Measurements from ENCODE around the gene ZACN.

The ZACN gene

DNA sequence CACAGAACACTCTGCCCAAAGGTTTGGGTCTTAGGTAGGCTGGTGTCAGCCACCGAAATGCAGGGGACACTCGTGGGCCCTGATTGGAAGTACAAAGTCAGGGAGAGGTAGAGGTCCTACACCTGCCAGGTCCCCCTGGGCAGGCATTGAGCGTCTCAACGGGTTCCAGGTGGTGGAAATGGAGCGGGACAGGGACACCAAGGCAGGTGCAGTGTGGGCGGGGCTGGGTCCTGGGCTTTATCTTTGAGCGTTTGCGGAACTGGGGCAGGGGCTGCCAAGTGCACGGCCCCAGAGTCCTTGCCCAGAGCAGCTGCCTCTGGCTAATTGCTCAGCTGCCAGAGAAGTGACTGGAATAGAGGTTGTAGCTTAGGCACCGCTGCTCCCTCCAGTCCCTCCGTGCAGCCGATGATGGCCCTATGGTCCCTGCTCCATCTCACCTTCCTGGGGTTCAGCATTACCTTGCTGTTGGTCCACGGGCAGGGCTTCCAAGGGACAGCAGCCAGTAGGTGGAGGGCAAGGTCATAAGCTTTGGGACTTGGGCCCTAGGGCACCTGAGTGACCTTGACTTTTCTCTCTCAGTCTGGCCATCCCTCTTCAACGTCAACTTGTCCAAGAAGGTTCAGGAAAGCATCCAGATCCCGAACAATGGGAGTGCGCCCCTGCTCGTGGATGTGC, at the start of gene ZACN:
Gene ZACN, plus strand, starts transcription at position 323 of the 675 bp plus-strand sequence. Its CDS starts 83 bp downstream, at position 406.
- H3K27me3 ChIP-seq (replicated peaks) = peaks cover 59% of the 10 kb centered on the region
- H3K27ac ChIP-seq = no peak within 1 kb of the TSS
- TF ChIP-seq, protein P1, sequence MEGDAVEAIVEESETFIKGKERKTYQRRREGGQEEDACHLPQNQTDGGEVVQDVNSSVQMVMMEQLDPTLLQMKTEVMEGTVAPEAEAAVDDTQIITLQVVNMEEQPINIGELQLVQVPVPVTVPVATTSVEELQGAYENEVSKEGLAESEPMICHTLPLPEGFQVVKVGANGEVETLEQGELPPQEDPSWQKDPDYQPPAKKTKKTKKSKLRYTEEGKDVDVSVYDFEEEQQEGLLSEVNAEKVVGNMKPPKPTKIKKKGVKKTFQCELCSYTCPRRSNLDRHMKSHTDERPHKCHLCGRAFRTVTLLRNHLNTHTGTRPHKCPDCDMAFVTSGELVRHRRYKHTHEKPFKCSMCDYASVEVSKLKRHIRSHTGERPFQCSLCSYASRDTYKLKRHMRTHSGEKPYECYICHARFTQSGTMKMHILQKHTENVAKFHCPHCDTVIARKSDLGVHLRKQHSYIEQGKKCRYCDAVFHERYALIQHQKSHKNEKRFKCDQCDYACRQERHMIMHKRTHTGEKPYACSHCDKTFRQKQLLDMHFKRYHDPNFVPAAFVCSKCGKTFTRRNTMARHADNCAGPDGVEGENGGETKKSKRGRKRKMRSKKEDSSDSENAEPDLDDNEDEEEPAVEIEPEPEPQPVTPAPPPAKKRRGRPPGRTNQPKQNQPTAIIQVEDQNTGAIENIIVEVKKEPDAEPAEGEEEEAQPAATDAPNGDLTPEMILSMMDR (IDR thresholded peaks at IDR 0.05; ENCODE audit: low read depth, low read length, missing control alignments) = no peak
- H3K4me3 ChIP-seq (ENCODE audit: low read depth, low read length) = no peak within 1 kb of the TSS
- H3K36me3 ChIP-seq (replicated peaks) = peaks cover 5% of the 10 kb centered on the region
- DNase-seq = no peak
- in situ Hi-C loops (cut with HindIII; ENCODE audit: low pct_ligation_motif_present, low sequenced_read_pairs) = no loop called here

DNA sequence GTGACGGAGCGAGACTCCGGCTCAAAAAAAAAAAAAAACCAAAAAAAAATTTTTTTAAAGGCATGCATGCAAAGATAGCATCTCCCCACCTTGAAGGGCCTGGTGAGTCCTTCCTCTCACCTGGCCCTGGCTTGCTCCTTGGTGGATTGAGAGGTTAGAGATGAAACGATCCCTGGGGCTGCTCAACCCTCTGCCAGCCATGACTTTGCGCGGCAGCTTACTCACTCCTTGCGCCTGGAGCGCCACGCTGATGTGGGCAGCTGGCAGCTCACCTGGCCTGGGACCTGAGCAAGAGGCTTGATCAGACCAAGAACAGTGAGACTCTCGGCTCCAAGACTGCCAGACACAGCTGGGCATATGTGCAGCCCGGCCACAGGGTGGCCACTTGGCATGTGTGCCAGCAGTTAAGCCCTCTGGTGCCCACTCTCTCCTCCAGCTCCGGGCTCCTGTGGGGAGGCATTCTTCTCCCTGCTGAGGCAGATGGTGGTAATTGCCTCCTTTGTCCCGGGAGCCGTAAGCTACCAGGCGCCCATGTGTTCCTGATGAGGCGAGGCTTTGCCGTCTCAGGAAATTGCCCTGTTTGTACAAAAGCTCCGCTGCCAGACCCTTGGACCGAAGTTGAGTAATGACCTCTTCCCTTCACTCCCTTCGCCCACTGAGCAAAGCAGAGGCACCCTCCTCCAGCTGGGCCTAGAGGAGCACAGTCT, 46.8 kb upstream of the ZACN start:
- no peak overlapping the region for H3K27ac ChIP-seq
- in situ Hi-C loops (cut with HindIII; ENCODE audit: low pct_ligation_motif_present, low sequenced_read_pairs) = no loop called here
- TF ChIP-seq, protein P1 (IDR thresholded peaks at IDR 0.05; ENCODE audit: low read depth, low read length, missing control alignments) = peak; percentile 13
- H3K36me3 ChIP-seq (replicated peaks) = no peaks in the 10 kb centered on the region
- no peaks in the 10 kb centered on the region for H3K27me3 ChIP-seq (replicated peaks)
- no peak for DNase-seq
- no peak overlapping the region for H3K4me3 ChIP-seq (ENCODE audit: low read depth, low read length)

DNA sequence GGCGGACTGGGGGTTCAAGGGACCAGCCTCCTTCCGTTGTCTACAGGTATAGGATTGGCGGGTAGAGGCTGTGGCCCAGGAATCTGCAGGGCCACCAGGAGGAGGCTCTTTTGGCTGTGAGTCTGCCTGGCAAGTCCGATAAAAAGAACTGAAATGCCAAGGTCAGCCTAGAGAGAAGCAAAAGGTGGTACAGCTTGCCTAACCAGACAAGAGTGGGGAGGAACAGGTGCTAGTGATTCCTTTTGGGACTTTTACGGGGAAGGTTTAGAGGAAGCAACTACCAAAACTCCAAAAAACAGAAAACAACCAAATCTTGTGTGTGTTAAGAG, 46.2 kb upstream of the ZACN start:
- Histone ChIP-seq H3K27me3 (replicated peaks) (no peaks in the 10 kb centered on the region), H3K27ac (no peak overlapping the region), H3K4me3 (ENCODE audit: low read depth, low read length) (no peak overlapping the region), H3K36me3 (replicated peaks) (peaks cover under 1% of the 10 kb centered on the region)
- in situ Hi-C loops (cut with HindIII; ENCODE audit: low pct_ligation_motif_present, low sequenced_read_pairs) = no loop called here
- TF ChIP-seq, protein P1 (IDR thresholded peaks at IDR 0.05; ENCODE audit: low read depth, low read length, missing control alignments) = no peak
- no peak for DNase-seq

DNA sequence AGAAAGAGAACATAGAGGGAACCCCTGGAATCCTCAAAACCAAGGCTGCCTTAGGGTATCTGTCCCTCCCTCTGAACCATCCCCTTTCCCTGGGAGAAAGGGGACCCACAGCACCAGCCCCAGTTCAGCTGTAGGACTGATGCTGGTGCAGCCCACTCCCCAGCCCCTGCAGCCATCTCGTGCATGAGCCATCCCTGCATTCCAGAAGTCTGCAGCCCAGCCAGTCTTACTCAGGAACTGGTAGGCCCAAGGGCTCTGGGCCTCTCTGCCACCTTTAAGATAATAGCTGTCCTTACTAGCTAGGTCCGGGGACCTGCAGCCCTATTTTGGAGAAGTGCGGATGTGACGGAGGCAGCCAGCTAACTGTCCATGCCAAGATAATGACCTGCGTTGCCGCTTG, 45.8 kb upstream of the ZACN start:
- Histone ChIP-seq H3K27me3 (replicated peaks) (no peaks in the 10 kb centered on the region), H3K4me3 (ENCODE audit: low read depth, low read length) (no peak overlapping the region), H3K27ac (no peak overlapping the region), H3K36me3 (replicated peaks) (peaks cover 4% of the 10 kb centered on the region)
- TF ChIP-seq, protein P1 (IDR thresholded peaks at IDR 0.05; ENCODE audit: low read depth, low read length, missing control alignments) = no peak
- no peak for DNase-seq
- in situ Hi-C loops (cut with HindIII; ENCODE audit: low pct_ligation_motif_present, low sequenced_read_pairs) = no loop called here

DNA sequence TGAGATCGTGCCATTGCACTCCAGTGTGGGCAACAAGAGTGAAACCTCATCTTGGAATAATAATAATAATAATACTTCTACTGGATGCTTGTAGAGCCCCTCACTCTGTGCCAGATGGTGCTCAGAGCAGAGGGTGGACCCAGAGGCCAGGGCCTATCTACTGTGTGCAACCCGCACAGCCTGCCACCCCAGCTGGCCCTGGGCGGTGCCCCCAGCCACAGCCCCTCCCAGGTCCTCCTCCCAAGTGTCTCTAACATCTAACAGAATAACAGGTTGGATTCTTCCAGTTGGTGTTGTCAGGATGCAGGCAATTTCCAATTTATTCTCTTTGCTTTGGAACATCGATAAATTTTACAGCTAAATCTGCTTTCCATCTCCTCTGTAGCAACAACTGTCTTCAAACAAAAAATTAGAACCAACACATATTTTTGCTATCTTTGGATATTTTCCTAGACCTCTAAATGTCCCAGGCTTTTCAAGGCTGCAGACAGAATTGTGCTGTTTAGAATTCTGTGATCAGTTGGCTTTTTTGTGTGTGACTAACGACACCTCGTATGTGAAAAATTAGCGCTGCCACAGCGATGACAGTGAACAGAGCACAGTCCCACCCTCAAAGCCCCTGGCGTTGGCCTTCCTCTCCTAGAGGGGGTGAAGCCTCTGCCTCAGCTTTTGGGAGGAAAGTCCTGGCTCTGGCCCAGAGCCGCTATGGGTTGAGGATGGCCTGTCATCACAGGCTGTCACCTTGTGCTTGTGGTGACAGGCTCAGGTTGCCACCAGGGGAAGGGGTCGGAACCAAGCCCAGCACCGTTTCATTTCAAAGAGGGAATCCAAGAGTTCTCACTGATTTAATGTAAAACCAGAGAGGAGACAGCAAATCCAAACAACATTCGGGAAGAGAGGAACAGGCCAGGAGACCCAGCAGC, 44.3 kb upstream of the ZACN start:
- no peaks in the 10 kb centered on the region for H3K27me3 ChIP-seq (replicated peaks)
- no peak overlapping the region for H3K4me3 ChIP-seq (ENCODE audit: low read depth, low read length)
- H3K36me3 ChIP-seq (replicated peaks) = peaks cover 20% of the 10 kb centered on the region
- TF ChIP-seq, protein P1 (IDR thresholded peaks at IDR 0.05; ENCODE audit: low read depth, low read length, missing control alignments) = no peak
- DNase-seq = no peak
- in situ Hi-C loops (cut with HindIII; ENCODE audit: low pct_ligation_motif_present, low sequenced_read_pairs) = no loop called here
- no peak overlapping the region for H3K27ac ChIP-seq
